ENCODE data around the gene ATP13A1. TPM values are rescaled to one million over a fixed set of nuclear protein-coding genes. Genes with fewer than 3 reads are reported as not detected.

ATP13A1 gene
- polyA plus RNA-seq, 3 donors, result 16.9 to 106 (median 21.9) TPM

DNA sequence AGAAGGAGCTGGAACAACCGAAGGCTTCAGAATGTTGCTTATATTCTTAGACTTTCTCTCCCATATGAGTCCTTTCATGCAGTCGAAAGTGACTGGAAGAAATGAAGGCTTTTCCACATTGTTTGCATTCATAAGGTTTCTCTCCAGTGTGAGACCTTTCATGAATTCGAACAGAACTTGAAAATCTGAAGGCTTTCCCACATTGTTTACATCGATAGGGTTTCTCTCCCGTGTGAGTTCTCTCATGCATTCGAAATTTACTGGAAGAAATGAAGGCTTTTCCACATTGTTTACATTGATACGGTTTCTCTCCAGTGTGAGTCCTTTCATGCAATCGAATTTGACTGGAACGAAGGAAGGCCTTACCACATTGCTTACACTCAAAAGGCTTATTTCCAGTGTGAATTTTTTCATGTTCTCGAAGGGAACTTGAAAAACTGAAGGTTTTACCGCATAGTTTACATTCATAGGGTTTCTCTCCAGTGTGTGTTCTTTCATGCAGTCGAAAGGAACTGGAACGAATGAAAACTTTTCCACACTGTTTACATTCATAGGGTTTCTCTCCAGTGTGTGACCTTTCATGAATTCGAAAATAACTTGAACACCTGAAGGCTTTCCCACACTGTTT, 47.9 kb upstream of the ATP13A1 start:
- TF ChIP-seq, protein P1, sequence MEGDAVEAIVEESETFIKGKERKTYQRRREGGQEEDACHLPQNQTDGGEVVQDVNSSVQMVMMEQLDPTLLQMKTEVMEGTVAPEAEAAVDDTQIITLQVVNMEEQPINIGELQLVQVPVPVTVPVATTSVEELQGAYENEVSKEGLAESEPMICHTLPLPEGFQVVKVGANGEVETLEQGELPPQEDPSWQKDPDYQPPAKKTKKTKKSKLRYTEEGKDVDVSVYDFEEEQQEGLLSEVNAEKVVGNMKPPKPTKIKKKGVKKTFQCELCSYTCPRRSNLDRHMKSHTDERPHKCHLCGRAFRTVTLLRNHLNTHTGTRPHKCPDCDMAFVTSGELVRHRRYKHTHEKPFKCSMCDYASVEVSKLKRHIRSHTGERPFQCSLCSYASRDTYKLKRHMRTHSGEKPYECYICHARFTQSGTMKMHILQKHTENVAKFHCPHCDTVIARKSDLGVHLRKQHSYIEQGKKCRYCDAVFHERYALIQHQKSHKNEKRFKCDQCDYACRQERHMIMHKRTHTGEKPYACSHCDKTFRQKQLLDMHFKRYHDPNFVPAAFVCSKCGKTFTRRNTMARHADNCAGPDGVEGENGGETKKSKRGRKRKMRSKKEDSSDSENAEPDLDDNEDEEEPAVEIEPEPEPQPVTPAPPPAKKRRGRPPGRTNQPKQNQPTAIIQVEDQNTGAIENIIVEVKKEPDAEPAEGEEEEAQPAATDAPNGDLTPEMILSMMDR (IDR thresholded peaks at IDR 0.05), result no peak
- H3K27ac Mint-ChIP-seq, result no peak overlapping the region
- peaks cover 28 to 38% of the 10 kb centered on the region in 2 donors for H3K36me3 Mint-ChIP-seq
- Histone ChIP-seq H2AFZ (ENCODE audit: insufficient read depth, low read depth, low read length, poor library complexity, severe bottlenecking) (no peak overlapping the region), H3K79me2 (ENCODE audit: insufficient read depth, low read length) (no peaks in the 10 kb centered on the region), H3K27me3 (ENCODE audit: control insufficient read depth in 2 of 2, insufficient read depth in 2 of 2, low read length in 2 of 2) (no peaks in the 10 kb centered on the region), H3K9ac (ENCODE audit: insufficient read depth, low read length, poor library complexity, severe bottlenecking) (no peak overlapping the region), H3K9me3 (replicated peaks in 1 of 2; ENCODE audit: control insufficient read depth in 1 of 2, insufficient read depth in 1 of 2, low read length in 2 of 2) (peaks cover 74 to 100% of the 10 kb centered on the region in 2 donors), H3K4me3 (replicated peaks in 1 of 3; ENCODE audit: low read depth in 2 of 3, low read length in 3 of 3) (peak overlapping the region in 1 of 3 experiments; percentile 54), H3K4me1 (ENCODE audit: control insufficient read depth in 1 of 2, insufficient read depth in 2 of 2, low read length in 2 of 2) (no peaks in the 10 kb centered on the region), H3K27ac (ENCODE audit: low read depth in 1 of 2, low read length in 2 of 2) (no peak overlapping the region), H3K36me3 (replicated peaks in 1 of 2; ENCODE audit: control insufficient read depth in 1 of 2, insufficient read depth in 2 of 2, low read length in 2 of 2) (peaks cover 15 to 66% of the 10 kb centered on the region in 2 donors), H3K4me2 (replicated peaks; ENCODE audit: extremely low read depth, low read length, poor library complexity, severe bottlenecking) (no peak overlapping the region), H4K20me1 (ENCODE audit: insufficient read depth, low read length) (no peaks in the 10 kb centered on the region)
- H3K4me1 Mint-ChIP-seq, result no peaks in the 10 kb centered on the region
- no peak overlapping the region for H3K4me3 Mint-ChIP-seq
- intact Hi-C loops (cut with micrococcal nuclease), result no loop called here
- no peak for DNase-seq
- H3K9me3 Mint-ChIP-seq, result peaks cover 43 to 96% (median 95%) of the 10 kb centered on the region in 7 donors
- no peaks in the 10 kb centered on the region for H3K27me3 Mint-ChIP-seq (ENCODE audit: low read depth in 3 of 3)
- WGBS (ENCODE audit: insufficient coverage), result 99% methylated on average over 9 of the region's 14 CpGs

DNA sequence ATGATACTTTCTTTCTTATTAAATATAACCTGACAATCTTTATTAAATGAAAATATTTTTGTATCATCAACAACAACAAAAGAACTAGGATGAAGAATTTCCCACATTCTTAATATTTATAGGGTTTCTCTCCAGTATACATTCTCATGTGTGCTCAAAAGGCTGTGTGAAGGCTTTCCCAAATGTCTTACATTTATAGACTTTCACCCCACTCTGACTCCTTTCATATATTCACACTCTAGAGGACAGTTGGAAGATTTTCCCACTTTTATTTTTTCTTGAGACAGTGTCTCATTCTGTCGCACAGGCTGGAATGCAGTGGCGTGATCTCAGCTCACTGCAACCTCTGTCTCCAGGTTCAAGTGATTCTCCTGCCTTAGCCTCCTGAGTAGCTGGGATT, 47.0 kb upstream of the ATP13A1 start:
- DNase-seq, result no peak
- no peak overlapping the region for H3K4me2 ChIP-seq (replicated peaks; ENCODE audit: extremely low read depth, low read length, poor library complexity, severe bottlenecking)
- no peak overlapping the region for H3K9ac ChIP-seq (ENCODE audit: insufficient read depth, low read length, poor library complexity, severe bottlenecking)
- no peak overlapping the region for H2AFZ ChIP-seq (ENCODE audit: insufficient read depth, low read depth, low read length, poor library complexity, severe bottlenecking)
- H3K27ac ChIP-seq (ENCODE audit: low read depth in 1 of 2, low read length in 2 of 2), result no peak overlapping the region
- intact Hi-C loops (cut with micrococcal nuclease), result no loop called here
- H3K27me3 ChIP-seq (ENCODE audit: control insufficient read depth in 2 of 2, insufficient read depth in 2 of 2, low read length in 2 of 2), result no peaks in the 10 kb centered on the region
- no peak overlapping the region for H3K4me3 Mint-ChIP-seq
- peaks cover 75 to 100% of the 10 kb centered on the region in 2 donors for H3K9me3 ChIP-seq (replicated peaks in 1 of 2; ENCODE audit: control insufficient read depth in 1 of 2, insufficient read depth in 1 of 2, low read length in 2 of 2)
- no peaks in the 10 kb centered on the region for H3K79me2 ChIP-seq (ENCODE audit: insufficient read depth, low read length)
- TF ChIP-seq, protein P1 (IDR thresholded peaks at IDR 0.05), result no peak
- no peak overlapping the region for H3K27ac Mint-ChIP-seq
- WGBS (ENCODE audit: insufficient coverage), result 100% methylated on average over 2 of the region's 2 CpGs
- no peaks in the 10 kb centered on the region for H3K4me1 ChIP-seq (ENCODE audit: control insufficient read depth in 1 of 2, insufficient read depth in 2 of 2, low read length in 2 of 2)
- peaks cover 24 to 34% of the 10 kb centered on the region in 2 donors for H3K36me3 Mint-ChIP-seq
- no peaks in the 10 kb centered on the region for H4K20me1 ChIP-seq (ENCODE audit: insufficient read depth, low read length)
- H3K4me3 ChIP-seq (replicated peaks in 1 of 3; ENCODE audit: low read depth in 2 of 3, low read length in 3 of 3), result peak overlapping the region in 1 of 3 experiments; percentile 54
- no peaks in the 10 kb centered on the region for H3K27me3 Mint-ChIP-seq (ENCODE audit: low read depth in 3 of 3)
- H3K36me3 ChIP-seq (replicated peaks in 1 of 2; ENCODE audit: control insufficient read depth in 1 of 2, insufficient read depth in 2 of 2, low read length in 2 of 2), result peaks cover 15 to 60% of the 10 kb centered on the region in 2 donors
- H3K4me1 Mint-ChIP-seq, result no peaks in the 10 kb centered on the region
- H3K9me3 Mint-ChIP-seq, result peaks cover 44 to 96% (median 95%) of the 10 kb centered on the region in 7 donors

Measured in CD14-positive monocyte (primary cell).